AG04450 (cell line): ENCODE measurements around the gene ADAMTS16. TPM values are rescaled to one million over a fixed set of nuclear protein-coding genes. Genes with fewer than 3 reads are reported as not detected.

ENCODE experiments used
- CTCF ChIA-PET: fragments of 300-600, 350-600 bp; formaldehyde crosslinking; extraction: SDS; loops from one replicate; lab custom pipeline; 2022; ENCODE audit warnings: antibody characterized with exemption, inconsistent platforms; lab: Charles Lee
- POLR2A ChIA-PET: fragments of 350-600 bp; formaldehyde crosslinking; extraction: SDS; loops from one replicate; lab custom pipeline; 2021; ENCODE audit warnings: antibody characterized with exemption, inconsistent platforms; lab: Yijun Ruan, JAX
- DNase-seq: peaks from one replicate; pipeline ENCODE4 v3.0.0-alpha.2; 2011; ENCODE audit warnings: low read depth, low spot score
- H3K27ac ChIP-seq: one replicate; pipeline ENCODE4 v1.5.1; 2012; ENCODE audit warnings: low read depth, low read length, control low read depth
- H3K27me3 ChIP-seq: one replicate; pipeline ENCODE4 v1.6.0; 2012; ENCODE audit warnings: low read length; ENCODE audit not compliant: control insufficient read depth, insufficient read depth
- H3K4me3 ChIP-seq: 2 replicates; pipeline ENCODE4 v1.5.1; 2011; ENCODE audit warnings: mild to moderate bottlenecking, low read depth, low read length, control low read depth
- H3K9me3 ChIP-seq: 2 replicates; pipeline ENCODE4 v1.5.1; 2012; ENCODE audit warnings: low read length; ENCODE audit not compliant: control insufficient read depth, insufficient read depth
- CTCF ChIP-seq: IDR thresholded peaks from 2 replicates; pipeline ENCODE4 v1.5.1; 2011; ENCODE audit warnings: low read depth, low read length, control low read depth, inconsistent platforms
- polyA plus RNA-seq: library from polyadenylated mRNA; depleted of rRNA; stranded (reverse); fragments of >200 nt; gene quantifications from 2 replicates; pipeline ENCODE4 v1.2.3, GENCODE V29; 2011

Gene ADAMTS16
- polyA plus RNA-seq, 1 experiment, result 0.04 TPM

GRCh38 chr5:5359618-5360017 lies 219.5 kb downstream of the ADAMTS16 start:
- no peak for DNase-seq
- CTCF ChIA-PET, result no interaction called here
- TF ChIP-seq CTCF, result no peak
- Histone ChIP-seq H3K27me3 (no peaks in the 10 kb centered on the region), H3K27ac (no peak overlapping the region), H3K4me3 (no peak overlapping the region), H3K9me3 (peaks cover 5% of the 10 kb centered on the region)
- POLR2A ChIA-PET, result no interaction called here

GRCh38 chr5:5360363-5360940 lies 220.3 kb downstream of the ADAMTS16 start:
- Histone ChIP-seq H3K4me3 (no peak overlapping the region), H3K27me3 (no peaks in the 10 kb centered on the region), H3K27ac (no peak overlapping the region), H3K9me3 (peaks cover 5% of the 10 kb centered on the region)
- POLR2A ChIA-PET, result no interaction called here
- DNase-seq, result no peak
- TF ChIP-seq CTCF, result no peak
- CTCF ChIA-PET, result no interaction called here

GRCh38 chr5:5360941-5361520 lies 220.9 kb downstream of the ADAMTS16 start:
- H3K27me3 ChIP-seq, result no peaks in the 10 kb centered on the region
- no peak for TF ChIP-seq CTCF
- H3K9me3 ChIP-seq, result peaks cover 5% of the 10 kb centered on the region

GRCh38 chr5:5363045-5363444 lies 222.9 kb downstream of the ADAMTS16 start:
- CTCF ChIA-PET, result no interaction called here
- no peak overlapping the region for H3K27ac ChIP-seq
- no peak overlapping the region for H3K4me3 ChIP-seq
- no peak for TF ChIP-seq CTCF
- POLR2A ChIA-PET, result no interaction called here
- H3K9me3 ChIP-seq, result peaks cover 10% of the 10 kb centered on the region
- no peaks in the 10 kb centered on the region for H3K27me3 ChIP-seq
- no peak for DNase-seq

More at GRCh38 chr5:5360941-5361520, 220.9 kb downstream of the ADAMTS16 start:
- POLR2A ChIA-PET, result no interaction called here
- H3K27ac ChIP-seq, result no peak overlapping the region
- CTCF ChIA-PET, result no interaction called here
- H3K4me3 ChIP-seq, result no peak overlapping the region
- DNase-seq, result no peak

GRCh38 chr5:5364932-5365331 lies 224.8 kb downstream of the ADAMTS16 start:
- POLR2A ChIA-PET, result no interaction called here
- Histone ChIP-seq H3K9me3 (peaks cover 10% of the 10 kb centered on the region), H3K27ac (no peak overlapping the region), H3K4me3 (no peak overlapping the region), H3K27me3 (no peaks in the 10 kb centered on the region)
- CTCF ChIA-PET, result no interaction called here
- DNase-seq, result no peak
- TF ChIP-seq CTCF, result no peak
